NOMO-1 treated with DMSO at 0.1 percent for 48 hours (cell line): ENCODE measurements around the gene NAA40.
A peak's percentile ranks its signal among the peaks of the same experiment; 100 is the strongest.

Experiments
- DNase-seq: peaks from one replicate; lab custom pipeline; 2025; ENCODE audit not compliant: unreplicated experiment; lab: John Stamatoyannopoulos, UW

Gene NAA40

GRCh38 chr11:63912678-63913077 is 26.1 kb upstream of the NAA40 start:
- DNase-seq: no peak

GRCh38 chr11:63913866-63914830 is 24.7 kb upstream of the NAA40 start:
- DNase-seq: no peak

- DNase-seq: no peak
Observed at GRCh38 chr11:63914896-63915691, 23.7 kb upstream of the NAA40 start.

- peak; percentile 46 for DNase-seq
Observed at GRCh38 chr11:63915961-63916836, 22.6 kb upstream of the NAA40 start.

GRCh38 chr11:63916837-63917691 is 21.7 kb upstream of the NAA40 start, which contains the start of gene RCOR2:
TSS of gene RCOR2 (minus strand) at chr11:63917164. CDS start at chr11:63916456, 708 bp downstream.
- peak; percentile 64 for DNase-seq

- no peak for DNase-seq
Observed at GRCh38 chr11:63917692-63918506, 20.9 kb upstream of the NAA40 start.

- peak; percentile 5 for DNase-seq
Observed at GRCh38 chr11:63918507-63919191, 20.2 kb upstream of the NAA40 start.

- no peak for DNase-seq
Observed at GRCh38 chr11:63919267-63920125, 19.3 kb upstream of the NAA40 start.

GRCh38 chr11:63920126-63920938 is 18.5 kb upstream of the NAA40 start:
- DNase-seq: no peak

GRCh38 chr11:63920939-63921417 is 17.8 kb upstream of the NAA40 start:
- DNase-seq: no peak

GRCh38 chr11:63922673-63923192 is 16.1 kb upstream of the NAA40 start:
- DNase-seq: no peak

- DNase-seq: no peak
Observed at GRCh38 chr11:63923319-63923718, 15.5 kb upstream of the NAA40 start.

- no peak for DNase-seq
Observed at GRCh38 chr11:63929616-63930015, 9.2 kb upstream of the NAA40 start.

GRCh38 chr11:63931045-63931444 is 7.8 kb upstream of the NAA40 start:
- no peak for DNase-seq

GRCh38 chr11:63931876-63932275 is 6.9 kb upstream of the NAA40 start:
- no peak for DNase-seq

GRCh38 chr11:63933459-63933858 is 5.3 kb upstream of the NAA40 start:
- no peak for DNase-seq
